ENCODE measurements around the gene ZBED4.
A peak's percentile ranks its signal among the peaks of the same experiment; 100 is the strongest.

GRCh38 chr22:49925525-49926128 lies 72.0 kb downstream of the ZBED4 start:
- TF ChIP-seq POLR2A (IDR thresholded peaks at IDR 0.05; ENCODE audit: low read depth, low read length) (peak; percentile 68; the same call in 1 of the 2 replicates), TAF1 (IDR thresholded peaks at IDR 0.05; ENCODE audit: low read depth, low read length) (peak; percentile 33; the same call in 1 of the 2 replicates), POLR2AphosphoS5 (IDR thresholded peaks at IDR 0.05; ENCODE audit: low read depth, low read length) (peak; percentile 57; the same call in 1 of the 2 replicates)

All from GM12891 (cell line).